GM03348 (cell line): Measurements from ENCODE around the gene PLXNA1.

Experiments
- DNase-seq: peaks from one replicate; pipeline ENCODE4 v3.0.0; 2012; ENCODE audit warnings: low spot score

The PLXNA1 gene

DNA sequence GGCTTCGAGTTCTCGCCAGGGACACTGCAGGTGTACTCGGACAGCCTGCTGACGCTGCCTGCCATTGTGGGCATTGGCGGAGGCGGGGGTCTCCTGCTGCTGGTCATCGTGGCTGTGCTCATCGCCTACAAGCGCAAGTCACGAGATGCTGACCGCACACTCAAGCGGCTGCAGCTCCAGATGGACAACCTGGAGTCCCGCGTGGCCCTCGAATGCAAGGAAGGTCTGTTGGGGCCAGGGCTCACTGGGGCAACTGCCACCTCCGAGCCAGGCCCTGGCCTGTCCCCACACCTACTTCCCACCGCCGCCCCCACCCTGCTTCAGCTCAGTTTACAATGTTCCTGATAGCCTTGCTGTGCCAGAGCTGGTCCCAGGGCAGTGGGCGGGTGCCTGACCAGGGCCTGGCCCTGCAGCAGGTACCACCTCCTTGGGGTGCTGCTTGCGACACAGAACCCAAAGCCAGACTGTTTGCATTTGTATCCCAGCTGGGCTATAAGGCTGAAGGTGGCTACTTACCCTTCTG, 35.5 kb downstream of the PLXNA1 start:
- DNase-seq, result no peak

DNA sequence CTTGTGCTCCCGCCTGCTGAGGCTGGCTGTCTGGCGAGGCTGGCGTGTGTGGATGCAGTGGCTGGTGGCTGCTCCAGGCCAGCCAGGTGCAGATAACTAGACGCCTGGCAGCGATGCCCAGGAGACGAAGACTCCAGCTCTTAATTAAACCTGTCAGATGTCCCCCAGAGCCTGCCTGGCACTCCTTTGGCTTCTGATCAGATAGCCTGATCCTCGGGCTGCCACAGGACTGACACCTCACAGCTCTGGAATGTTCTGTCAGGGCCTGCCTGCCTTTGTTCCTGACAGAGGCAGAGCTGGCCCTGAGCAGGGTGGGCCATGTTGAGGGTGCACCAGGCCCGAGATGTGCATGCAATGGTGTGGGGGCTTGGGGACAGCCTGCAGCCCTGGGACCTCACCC, 36.5 kb downstream of the PLXNA1 start:
- DNase-seq, result peak; percentile 78

DNA sequence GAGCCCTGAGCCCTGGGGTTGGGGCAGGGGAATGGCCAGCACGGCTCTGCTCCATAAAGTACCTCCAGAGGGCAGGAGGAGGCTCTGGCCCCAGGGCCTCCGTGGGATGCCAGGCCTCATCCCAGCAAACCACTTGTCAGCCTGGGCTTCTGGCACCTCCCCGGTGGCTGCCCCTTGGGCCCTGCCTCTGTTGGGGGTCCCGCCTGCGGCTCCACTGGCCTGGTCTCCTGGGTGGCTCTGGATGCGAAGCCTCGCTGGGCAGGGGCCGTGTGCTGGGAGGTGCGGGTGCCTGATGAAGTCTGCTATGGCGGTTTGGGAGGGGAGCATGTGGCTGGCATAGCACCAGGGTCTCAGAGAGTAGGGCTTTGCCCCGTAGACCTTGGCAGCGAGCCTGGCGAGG, 37.6 kb downstream of the PLXNA1 start:
- no peak for DNase-seq

DNA sequence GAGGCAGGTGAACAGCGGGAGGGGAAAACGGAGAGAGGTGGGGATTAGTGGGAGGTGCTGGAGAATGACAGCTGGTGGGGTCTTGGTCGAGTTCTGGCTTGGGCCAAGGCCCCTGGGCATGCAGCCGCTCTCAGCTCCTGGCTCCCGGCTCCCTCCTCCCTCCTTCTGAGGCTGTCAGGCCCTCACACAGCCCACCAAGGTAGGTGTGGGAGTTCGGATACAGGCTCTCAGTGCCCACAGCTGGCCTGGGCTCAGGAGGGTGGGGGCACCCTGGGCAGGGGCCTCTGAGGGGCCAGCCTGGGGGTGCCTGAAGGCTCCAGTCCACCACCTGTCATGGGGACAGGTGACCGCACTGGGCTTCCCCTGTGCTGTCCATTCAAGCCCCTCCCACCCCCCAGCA, 39.9 kb downstream of the PLXNA1 start:
- DNase-seq, result no peak

DNA sequence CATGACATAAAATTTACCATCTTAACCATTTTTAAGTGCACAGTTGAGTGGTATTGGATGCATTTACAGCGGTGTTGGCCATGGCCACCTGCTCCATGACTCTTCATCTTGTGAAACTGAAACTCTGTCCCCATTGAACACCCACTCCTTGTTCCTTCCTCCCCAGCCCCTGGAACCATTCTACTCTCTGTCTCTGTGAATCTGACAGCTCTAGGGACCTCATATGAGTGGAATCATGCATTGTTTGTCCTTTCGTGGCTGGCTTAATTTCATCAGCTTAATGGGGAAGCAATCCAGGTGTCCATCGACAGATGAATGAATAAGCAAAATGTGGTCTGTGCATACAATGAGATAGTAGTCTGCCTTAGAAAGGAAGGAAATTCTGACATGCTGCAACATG, 42.5 kb downstream of the PLXNA1 start:
- no peak for DNase-seq

DNA sequence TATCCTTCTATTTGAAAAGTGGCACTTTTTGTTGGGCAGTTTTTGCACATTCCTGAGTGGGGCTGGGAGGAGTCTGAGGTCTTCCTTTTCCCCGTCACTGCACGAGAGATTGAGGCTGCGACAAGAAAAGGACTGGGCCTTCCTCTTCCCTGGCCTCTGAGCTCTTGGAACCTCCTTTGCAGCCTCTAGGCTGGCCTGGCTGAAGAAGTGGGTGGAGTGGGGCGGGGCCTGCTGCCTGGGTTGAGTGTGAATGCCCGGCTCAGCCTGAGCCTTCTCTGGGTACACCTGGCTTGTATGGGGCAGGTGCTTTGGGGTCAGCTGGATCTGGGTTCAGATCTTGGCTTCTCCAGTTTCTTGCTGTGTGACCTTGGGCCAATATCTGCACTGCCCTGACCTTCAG, 43.1 kb downstream of the PLXNA1 start:
- DNase-seq, result no peak

DNA sequence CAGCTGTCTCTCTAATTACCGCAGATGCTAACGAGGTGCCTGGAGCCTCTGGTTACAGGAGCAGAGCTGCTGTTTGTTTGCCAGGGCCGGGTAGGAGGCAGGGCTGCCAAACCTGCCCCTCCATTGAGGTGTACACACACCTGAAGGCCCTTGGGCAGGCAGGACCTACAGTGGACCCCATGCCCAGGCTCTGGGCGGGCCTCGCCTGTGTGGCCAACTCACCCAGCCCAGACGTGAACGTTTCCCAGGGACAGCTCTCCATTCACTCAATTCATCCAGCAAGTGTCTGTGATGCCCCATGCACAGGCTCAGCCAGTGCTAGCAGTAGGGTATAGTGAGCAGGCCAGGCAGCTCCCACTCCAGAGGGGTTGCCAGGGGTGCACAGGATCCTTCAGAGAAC, 43.7 kb downstream of the PLXNA1 start:
- DNase-seq, result no peak

DNA sequence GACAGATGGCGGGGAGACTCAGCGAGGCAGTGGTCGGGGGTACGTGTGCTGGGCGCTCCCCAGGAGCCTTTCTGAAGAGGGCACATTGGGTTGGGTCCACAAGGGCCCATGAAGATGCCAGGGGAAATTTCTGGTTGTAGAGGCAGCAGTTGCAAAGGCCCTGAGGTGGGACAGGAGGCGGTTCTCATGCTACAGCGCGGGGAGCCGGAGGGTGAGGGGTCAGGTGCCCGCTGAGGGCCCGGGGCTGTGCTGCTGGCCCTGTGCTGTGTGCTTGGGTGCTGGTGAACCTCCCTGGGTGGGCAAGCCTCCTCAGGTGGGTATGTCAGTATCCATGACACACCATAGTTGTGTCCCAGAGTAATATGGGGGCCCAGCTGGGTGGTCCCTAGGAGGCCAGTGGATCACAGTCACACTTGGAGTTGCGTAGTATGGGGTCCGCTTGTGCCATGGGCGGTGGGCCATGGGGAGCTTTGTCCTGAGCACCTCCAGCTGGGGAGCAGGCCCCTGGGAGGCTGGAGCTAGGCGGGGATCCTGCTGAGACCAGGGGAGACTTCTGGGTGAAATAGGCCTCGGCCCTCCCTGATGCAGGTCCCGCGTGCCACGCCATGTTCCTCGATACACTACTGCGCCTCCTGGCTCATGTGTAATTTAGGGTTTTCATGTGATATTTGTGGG, 44.3 kb downstream of the PLXNA1 start:
- DNase-seq, result no peak

DNA sequence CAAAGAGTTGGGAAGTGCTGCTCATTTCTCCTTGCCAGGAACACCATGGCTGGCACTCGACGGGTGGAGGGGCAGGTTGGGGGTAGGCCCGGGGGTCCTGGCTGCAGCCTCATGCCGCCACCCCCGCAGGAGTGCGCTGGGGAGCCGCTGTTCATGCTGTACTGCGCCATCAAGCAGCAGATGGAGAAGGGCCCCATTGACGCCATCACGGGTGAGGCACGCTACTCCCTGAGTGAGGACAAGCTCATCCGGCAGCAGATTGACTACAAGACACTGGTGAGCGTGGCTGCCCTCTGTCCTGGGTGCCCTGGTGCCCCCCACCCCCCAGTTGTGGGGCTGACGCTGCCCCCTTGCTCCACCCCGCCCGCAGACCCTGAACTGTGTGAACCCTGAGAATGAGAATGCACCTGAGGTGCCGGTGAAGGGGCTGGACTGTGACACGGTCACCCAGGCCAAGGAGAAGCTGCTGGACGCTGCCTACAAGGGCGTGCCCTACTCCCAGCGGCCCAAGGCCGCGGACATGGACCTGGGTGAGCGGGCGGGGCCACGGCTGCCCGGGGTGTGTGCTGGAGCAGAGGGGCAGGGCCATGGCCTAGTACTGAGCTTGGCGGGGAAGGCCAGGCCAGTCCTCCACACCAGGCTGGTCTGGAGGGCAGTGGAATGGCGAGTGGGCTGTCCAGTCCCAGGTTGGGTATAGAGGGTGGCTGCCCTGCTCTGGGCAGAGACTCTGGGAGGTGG, 45.1 kb downstream of the PLXNA1 start:
- no peak for DNase-seq

DNA sequence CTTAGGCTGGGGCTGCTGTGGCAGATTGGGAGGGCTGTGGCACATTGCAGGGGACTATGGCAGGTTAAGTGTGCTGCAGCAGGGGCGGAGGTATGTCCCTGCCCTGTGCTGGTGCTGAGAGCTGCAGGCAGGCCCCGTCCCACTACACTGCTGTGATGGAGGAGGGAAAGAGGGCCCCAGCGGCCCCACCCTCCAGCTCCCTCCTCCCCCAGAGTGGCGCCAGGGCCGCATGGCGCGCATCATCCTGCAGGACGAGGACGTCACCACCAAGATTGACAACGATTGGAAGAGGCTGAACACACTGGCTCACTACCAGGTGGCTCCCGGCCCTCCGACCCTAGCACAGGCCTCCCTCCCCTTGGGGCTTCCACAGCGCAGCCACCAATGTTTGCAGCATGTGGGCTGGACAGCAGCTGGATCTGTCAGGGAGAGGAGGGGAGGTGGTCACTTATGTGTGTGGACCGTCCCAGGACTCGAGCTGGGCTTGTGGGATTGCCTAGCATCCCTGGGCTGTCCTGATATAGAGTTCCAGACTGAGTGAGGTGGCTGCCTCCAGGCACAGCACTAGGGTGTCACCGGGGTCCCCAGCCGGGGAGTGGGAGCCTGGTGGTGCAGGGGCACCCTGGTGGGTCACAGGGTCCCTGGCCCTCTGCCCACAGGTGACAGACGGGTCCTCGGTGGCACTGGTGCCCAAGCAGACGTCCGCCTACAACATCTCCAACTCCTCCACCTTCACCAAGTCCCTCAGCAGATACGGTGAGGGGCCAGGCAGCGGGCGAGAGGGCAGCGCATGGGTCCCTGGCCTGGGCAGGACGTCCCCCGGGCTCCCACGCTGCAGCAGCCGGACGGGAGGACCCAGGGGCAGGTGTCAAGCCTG, 46.1 kb downstream of the PLXNA1 start:
- no peak for DNase-seq

DNA sequence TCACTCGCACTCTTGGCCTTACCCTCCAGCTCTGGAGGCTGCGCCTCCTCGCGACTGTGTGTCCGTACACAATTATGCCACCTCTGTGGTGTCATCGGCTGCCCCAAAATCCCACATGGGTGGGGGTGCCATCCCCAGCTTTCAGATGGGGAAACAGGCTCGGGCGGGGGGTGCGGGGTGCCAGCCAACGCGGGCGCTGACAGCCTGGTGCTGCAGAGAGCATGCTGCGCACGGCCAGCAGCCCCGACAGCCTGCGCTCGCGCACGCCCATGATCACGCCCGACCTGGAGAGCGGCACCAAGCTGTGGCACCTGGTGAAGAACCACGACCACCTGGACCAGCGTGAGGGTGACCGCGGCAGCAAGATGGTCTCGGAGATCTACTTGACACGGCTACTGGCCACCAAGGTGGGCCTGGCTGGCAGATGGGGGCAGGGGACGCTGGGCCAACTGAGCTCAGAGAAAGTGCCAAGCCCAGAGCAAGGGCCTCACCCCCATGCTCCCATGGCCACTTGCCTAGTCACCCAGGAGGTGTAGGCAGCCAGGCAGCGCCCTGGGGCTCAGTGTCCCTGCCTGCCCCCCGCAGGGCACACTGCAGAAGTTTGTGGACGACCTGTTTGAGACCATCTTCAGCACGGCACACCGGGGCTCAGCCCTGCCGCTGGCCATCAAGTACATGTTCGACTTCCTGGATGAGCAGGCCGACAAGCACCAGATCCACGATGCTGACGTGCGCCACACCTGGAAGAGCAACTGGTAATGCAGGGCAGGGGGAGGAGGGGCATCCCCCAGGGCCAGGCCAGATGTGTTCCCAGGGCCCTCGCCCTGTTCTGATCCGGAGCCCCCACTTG, 47.0 kb downstream of the PLXNA1 start:
- no peak for DNase-seq

DNA sequence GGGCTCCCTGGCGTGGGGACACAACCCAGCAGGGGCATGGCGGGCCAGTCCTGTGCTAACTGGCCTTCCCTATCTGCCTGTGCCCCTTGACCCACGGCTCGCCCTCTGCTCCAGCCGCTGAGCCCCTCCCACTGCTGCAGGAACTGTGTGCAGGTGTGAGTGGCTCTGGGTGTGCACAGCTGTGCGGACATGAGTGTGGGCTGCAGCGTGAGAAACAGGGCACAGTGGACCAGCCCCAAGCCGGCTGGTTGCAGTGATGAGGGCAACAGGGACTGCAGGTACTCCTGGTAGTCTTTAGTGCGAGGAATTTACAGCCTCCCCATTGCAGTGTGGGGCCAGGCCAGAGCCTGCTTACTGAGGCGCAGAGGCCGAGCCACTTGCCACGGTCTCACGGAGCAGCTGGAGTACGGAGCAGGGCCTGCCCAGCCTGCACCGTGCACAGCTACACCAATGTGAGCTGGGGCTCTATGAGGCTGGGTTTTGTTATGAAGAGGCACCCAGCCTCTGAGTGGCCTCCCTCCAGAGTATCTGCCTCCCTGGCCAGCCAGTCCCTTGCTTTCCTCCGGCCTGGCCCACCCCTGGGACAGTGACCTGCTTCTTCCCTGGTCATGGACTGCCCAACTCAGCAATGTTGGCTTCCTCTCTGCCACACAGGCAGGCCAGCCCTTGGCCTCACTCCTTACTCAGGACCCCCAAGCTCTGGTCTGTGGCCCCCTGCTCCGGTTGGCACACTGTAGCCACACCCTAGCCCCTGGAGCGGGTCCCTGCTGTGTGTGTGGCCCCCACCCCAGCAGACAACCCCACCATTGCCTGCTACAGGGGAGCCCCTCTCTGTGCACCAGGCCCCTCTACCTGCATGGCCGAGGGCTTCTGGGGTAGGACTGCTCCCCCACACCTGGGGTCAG, 47.8 kb downstream of the PLXNA1 start:
- no peak for DNase-seq

DNA sequence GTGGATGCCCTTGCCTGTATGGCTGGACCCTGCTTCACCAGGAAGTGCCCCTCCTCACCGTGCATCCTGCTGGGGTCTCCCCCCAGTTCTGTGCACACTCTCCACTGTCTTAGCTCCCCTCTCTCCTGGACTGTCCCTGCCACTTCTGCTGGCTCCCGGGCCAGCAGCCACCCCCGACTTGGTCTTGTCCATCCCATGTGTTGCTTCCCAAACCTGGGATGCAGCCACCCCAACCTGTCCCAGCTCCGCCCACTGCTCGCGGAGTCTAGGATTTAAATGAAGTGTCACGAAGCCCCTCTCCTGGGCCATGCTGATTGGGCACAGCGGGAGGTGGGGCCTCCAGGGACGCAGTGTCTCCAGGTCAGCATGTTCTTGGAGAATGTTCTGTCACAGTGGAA, 48.5 kb downstream of the PLXNA1 start:
- no peak for DNase-seq

DNA sequence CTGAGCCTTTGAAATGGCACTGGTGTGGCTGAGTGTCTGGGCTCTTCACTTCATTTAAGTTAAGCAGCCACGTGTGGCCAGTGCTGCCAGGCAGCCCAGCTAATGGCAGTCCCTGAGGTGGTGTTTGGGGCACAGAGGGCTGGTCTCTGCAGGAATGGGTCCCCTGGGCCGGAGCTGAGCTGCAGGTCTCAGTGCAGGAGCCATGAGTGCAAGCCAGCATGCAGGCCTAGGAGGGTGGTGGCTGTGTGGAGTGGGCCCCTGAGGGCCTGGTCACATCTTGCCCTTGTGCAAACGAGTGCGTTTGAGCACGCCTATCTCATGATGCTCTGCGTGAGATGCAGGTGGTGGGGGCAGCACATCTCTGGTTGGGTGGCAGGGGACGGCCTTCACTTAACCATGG, 48.9 kb downstream of the PLXNA1 start:
- DNase-seq, result no peak

DNA sequence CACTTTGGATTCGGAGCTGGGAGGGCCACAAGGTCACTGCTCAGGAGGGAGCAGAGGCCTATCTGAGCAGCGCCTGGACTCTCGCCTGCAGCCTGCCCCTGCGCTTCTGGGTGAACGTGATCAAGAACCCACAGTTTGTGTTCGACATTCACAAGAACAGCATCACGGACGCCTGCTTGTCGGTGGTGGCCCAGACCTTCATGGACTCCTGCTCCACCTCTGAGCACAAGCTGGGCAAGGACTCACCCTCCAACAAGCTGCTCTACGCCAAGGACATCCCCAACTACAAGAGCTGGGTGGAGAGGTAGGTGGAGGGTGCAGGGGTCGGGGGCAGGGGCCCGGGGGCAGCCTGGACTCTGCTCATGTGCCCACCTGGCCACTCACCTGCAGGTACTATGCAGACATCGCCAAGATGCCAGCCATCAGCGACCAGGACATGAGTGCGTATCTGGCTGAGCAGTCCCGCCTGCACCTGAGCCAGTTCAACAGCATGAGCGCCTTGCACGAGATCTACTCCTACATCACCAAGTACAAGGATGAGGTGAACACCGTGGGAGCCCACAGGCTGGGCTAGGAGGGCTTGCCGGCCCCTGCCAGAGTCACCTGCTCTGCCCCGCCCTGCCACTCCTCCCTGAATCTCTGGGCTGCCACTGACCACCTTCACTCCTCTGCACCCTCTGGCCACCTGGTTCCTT, 49.5 kb downstream of the PLXNA1 start:
- no peak for DNase-seq
